ELF-1 (cell line): ENCODE measurements around the gene KCNK13.
"Not testable (repeated sequence)": the region's sequence is repeated elsewhere in the genome, so short reads cannot be mapped to it uniquely, and the experiment has no call there.

Source experiments
- DNase-seq: peaks from one replicate; pipeline ENCODE4 v3.0.0-alpha.2; 2016; ENCODE audit warnings: low read depth, low spot score

KCNK13 gene

GRCh38 chr14:90193925-90194324 is 132.1 kb downstream of the KCNK13 start:
- DNase-seq: peak; percentile 19

GRCh38 chr14:90194706-90195105 is 132.9 kb downstream of the KCNK13 start:
- DNase-seq: no peak

GRCh38 chr14:90198541-90199060 is 136.8 kb downstream of the KCNK13 start:
- DNase-seq: no peak

- not testable (repeated sequence) for DNase-seq
Measured at GRCh38 chr14:90200546-90200945, 138.8 kb downstream of the KCNK13 start.

- DNase-seq: no peak
Measured at GRCh38 chr14:90201344-90201743, 139.6 kb downstream of the KCNK13 start.

GRCh38 chr14:90204516-90204915 is 142.7 kb downstream of the KCNK13 start:
- peak; percentile 71 for DNase-seq

GRCh38 chr14:90213099-90213748 is 151.4 kb downstream of the KCNK13 start:
- no peak for DNase-seq

GRCh38 chr14:90228478-90228877 is 166.7 kb downstream of the KCNK13 start:
- DNase-seq: no peak

- not testable (repeated sequence) for DNase-seq
Measured at GRCh38 chr14:90229942-90230341, 168.1 kb downstream of the KCNK13 start.
